GM12874 (cell line): ENCODE measurements around the gene SIRPG.

Experiments used
- TF ChIP-seq, protein P1 (sequence below): IDR thresholded peaks from 2 replicates; pipeline ENCODE4 v1.5.1; 2011; ENCODE audit warnings: low read depth, mild to moderate bottlenecking, control low read depth, low read length, moderate library complexity; ENCODE audit not compliant: insufficient read depth

The SIRPG gene

DNA sequence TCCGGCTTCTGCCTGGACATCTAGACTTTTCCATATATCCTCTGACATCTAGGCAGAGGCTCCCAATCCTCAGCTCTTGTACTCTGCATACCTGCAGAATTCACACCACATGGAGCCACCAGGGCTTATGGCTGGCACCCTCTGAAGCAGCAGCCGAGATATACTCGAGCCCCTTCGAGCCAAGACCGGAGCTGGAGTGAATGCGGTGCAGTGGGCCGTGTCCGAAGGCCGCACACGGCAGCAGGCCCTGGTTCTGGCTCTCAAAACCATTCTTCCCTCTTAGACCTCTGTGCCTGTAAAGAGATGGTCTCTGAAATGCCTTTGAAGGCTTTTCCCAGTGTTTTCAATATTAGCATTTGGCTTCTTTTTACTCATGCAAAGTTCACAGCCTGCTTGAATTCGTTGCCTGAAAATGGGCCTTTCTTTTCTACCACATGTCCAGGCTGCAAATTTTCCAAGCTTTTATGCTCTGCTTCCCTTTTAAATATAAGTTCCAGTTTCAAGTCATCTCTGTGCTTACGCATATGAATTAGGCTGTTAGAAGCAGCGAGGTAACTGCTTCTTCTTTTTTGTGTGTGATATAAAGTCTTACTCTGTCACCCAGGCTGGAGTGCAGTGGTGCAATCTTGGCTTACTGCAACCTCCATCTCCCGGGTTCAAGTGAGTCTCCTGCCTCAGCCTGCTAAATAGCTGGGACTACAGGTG, 33.9 kb downstream of the SIRPG start:
- TF ChIP-seq, protein P1, sequence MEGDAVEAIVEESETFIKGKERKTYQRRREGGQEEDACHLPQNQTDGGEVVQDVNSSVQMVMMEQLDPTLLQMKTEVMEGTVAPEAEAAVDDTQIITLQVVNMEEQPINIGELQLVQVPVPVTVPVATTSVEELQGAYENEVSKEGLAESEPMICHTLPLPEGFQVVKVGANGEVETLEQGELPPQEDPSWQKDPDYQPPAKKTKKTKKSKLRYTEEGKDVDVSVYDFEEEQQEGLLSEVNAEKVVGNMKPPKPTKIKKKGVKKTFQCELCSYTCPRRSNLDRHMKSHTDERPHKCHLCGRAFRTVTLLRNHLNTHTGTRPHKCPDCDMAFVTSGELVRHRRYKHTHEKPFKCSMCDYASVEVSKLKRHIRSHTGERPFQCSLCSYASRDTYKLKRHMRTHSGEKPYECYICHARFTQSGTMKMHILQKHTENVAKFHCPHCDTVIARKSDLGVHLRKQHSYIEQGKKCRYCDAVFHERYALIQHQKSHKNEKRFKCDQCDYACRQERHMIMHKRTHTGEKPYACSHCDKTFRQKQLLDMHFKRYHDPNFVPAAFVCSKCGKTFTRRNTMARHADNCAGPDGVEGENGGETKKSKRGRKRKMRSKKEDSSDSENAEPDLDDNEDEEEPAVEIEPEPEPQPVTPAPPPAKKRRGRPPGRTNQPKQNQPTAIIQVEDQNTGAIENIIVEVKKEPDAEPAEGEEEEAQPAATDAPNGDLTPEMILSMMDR = no peak

DNA sequence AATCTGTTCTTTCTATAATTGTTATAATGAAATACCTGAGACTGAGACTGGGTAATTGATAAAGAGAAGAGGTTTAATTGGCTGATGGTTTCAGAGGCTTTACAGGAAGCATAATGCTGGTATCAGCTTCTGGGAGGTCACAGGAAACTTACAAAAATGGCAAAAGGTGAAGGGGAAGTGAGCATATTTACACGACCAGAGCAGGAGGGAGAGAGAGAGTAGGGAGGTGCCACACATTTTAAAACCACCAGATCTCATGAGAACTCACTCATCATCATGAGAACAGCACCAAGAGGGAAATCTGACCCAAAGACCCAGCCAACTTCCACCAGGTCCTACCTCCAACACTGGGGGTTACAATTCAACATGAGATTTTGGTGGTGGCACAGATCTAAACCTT, 35.1 kb downstream of the SIRPG start:
- TF ChIP-seq, protein P1 = no peak

DNA sequence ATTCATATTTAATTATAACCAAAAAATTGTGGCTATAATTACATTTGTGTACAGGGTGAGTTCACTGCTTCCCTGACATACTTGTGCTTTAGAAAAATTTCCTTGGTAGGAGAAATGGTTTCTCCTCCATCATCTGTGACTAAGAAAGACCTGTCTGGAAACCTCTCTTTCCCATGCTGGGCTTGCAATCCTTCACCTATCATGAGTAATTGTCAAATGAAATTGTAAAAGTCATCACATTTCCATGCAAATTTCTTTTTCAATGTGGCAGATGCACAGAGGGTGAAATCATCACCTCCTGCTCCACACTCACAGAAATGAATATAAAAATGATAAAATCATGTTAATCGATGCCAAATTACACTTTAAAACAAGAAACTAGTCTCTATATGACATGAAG, 36.3 kb downstream of the SIRPG start:
- TF ChIP-seq, protein P1 = no peak

DNA sequence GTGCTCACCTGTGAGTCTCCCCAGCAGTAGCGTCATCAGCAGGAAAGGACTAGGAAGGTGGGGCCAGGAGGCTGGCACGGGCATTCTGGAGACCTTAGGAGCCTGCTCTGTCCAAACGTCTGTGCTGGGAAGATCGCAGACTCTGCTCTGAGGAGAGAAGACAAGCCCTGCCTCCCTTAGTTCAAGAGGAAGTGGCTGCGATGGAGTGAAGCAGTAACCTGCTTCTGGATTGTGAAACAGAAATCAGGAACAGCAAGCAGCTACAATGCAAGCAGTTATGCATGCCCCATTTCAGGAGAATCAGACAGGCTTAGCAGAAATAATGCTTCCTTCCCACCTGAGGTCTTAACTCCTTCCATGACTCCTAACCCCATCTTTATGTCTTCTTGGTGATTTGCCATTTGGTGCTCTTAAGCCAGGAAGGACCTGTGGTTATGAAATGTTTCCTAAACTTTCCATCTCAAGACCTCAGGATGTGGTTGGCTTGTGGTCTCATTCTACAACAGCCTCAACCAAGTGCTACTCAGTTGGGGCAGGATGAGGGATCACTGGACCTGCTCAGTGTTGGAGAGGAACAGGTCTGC, 37.6 kb downstream of the SIRPG start, which contains the start of gene SIRPB1:
SIRPB1 (minus strand) TSS at position 149 of the 584 bp plus-strand sequence; CDS start at position 84, 65 bp downstream.
- TF ChIP-seq, protein P1 = no peak

DNA sequence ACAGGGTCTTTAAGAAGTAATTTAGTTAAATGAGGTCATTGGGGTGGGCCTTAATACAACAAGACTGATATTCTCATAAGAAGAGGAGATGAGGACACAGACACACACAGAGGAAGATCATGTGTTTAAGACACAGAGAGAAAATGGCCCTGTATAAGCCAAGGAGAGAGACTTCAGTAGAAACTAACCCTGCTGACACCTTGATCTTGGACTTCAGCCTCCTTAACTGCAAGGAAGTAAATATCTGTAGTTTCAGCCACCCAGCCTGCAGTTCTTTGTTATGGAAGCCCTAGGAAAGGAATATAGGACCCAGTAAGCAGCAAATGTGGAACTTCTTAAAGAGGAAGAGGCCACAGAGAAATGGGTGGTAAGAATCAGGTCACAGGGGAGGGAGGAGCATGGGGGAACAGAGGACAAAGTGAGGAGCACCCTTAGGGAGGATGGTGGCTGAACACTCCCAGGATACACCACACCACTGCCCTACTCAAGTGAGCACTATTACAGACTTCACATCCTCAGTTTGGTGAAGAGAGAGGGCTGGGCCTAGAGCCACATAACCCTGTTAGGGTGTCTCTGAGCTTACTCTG, 38.5 kb downstream of the SIRPG start:
- TF ChIP-seq, protein P1 = no peak

DNA sequence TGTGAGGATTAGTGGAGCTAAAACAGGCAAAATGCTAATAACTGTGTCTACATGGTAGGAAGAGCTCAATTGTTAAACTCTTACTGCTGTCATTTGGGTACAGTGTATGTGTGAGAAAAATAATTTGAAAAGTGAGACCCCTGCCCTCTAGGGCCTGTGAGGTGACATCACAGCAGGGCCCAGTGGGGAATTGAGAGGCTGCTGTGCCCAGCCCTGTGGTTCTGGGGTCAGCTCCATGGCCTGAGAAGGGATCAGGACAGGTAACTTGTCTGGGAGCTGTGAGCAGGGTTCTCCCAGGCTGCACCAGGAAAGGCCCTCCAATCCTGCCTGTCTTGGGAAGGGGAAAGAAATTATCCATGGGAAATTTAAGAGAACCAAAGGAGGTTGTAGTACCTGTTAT, 39.1 kb downstream of the SIRPG start:
- TF ChIP-seq, protein P1 = no peak

DNA sequence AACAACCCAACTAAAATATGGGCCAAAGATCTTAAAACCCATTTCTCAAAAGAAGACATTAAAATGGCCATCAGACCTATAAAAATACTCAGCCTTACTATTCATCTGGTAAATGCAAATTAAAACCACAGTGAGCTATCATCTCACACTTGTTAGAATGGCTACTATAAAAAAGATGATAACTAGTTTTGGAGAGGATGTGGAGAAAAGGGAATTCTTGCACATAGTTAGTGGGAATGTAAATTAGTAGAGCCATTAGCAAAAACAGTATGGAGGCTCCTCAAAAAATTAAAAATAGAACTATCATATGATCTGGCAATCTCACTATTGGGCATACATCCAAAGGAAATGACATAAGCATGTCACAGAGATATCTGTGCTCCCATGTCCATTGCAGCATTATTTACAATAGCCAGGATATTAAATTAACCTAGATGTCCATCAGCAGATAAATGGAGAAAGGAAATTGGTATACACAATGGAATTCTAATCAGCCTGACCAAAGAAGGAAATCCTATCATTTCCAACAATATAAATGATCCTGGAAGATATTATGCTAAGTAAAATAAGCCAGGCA, 40.6 kb downstream of the SIRPG start:
- TF ChIP-seq, protein P1 = no peak
